Psoas muscle (tissue), 8 donors: ENCODE data around the gene GPX7. TPM values are rescaled to one million over a fixed set of nuclear protein-coding genes. Genes with fewer than 3 reads are reported as not detected.
A peak's percentile ranks its signal among the peaks of the same experiment; 100 is the strongest.

ENCODE experiments used
- ATAC-seq, 4 donors: fragments of 200-7000 bp; cut with Tn5 transposase; one replicate each; pipeline ENCODE4 v1.9.1; 2020; ENCODE audit warnings: moderate library complexity in 3 of 4, mild to moderate bottlenecking in 2 of 4
- DNase-seq, 2 donors: peaks; one replicate each; pipeline ENCODE4 v3.0.0-alpha.2; 2020
- H3K27ac ChIP-seq: fragments of 200-600 bp; one replicate; pipeline ENCODE4 v1.8.0; 2022
- H3K27me3 ChIP-seq, 3 donors: fragments of 200-600 bp in 1 of 3; one replicate each; pipeline versions ENCODE4 v1.6.1 to v1.8.0; 2013 to 2022; ENCODE audit warnings: low read length in 2 of 3, mild to moderate bottlenecking in 2 of 3, moderate library complexity in 1 of 3; ENCODE audit not compliant: insufficient read depth in 3 of 3
- H3K36me3 ChIP-seq, 2 donors: fragments of 200-600 bp in 1 of 2; one replicate each; pipeline versions ENCODE4 v1.6.1 to v1.8.0; 2013 to 2022; ENCODE audit warnings: low read depth in 1 of 2, mild to moderate bottlenecking in 1 of 2, moderate library complexity in 1 of 2; ENCODE audit not compliant: insufficient read depth in 1 of 2
- H3K4me1 ChIP-seq: fragments of 200-600 bp; one replicate; pipeline ENCODE4 v1.8.0; 2022
- H3K4me3 ChIP-seq: fragments of 200-600 bp; one replicate; pipeline ENCODE4 v1.8.0; 2022; ENCODE audit warnings: mild to moderate bottlenecking
- H3K9me3 ChIP-seq: fragments of 200-600 bp; one replicate; pipeline ENCODE4 v1.8.0; 2022
- CTCF ChIP-seq: fragments of 200-600 bp; IDR thresholded peaks from one replicate; pipeline ENCODE4 v1.8.0; 2022; ENCODE audit warnings: antibody characterized with exemption
- WGBS, 3 donors: extraction: QIAGEN DNeasy Blood & Tissue Kit; methylation state at CpG; one replicate each; pipeline versions ENCODE4 v1.1.6 to v1.1.7; 2013; 5-methylcytosine and 5-hydroxymethylcytosine counted together
- intact Hi-C, 2 donors: fragments of 100-400 bp; cut with DNase I; formaldehyde crosslinking; loops; one replicate each; pipeline versions ENCODE4 v1.11.0 to v1.14.2; 2022
- polyA plus RNA-seq, 3 donors: library from polyadenylated mRNA; stranded (reverse); fragments of 200-250 nt; gene quantifications; one replicate each; pipeline ENCODE4 v1.2.3, GENCODE V29; 2013
- total RNA-seq, 4 donors: library from RNA; stranded (reverse); fragmentation: NEBNext Ultra II Directional in 2 of 4; extraction: Animal tissue kit (Norgen Biotek cat#: 25700) in 2 of 4; gene quantifications; one replicate each; pipeline versions ENCODE4 v1.2.1 to v1.2.4, GENCODE V29; 2021 to 2023
- donor health status: healthy with polysubstance abuse.
- donor health status: DM: no; HTN: no; CAD: no; lungs with moderate emphysema.
- donor health status: Bipolar disorder and iron deficiency.
- donor health status: healthy.
- donor health status: DM: yes; HTN: yes; CAD: no.
- donor health status: DM: no; HTN: no; CAD: no.
- donor health status: DM: no; HTN: no; CAD: no.
- donor health status: DM: yes; HTN: yes; CAD: no.

GPX7 gene
- total and polyA plus RNA-seq, 7 donors: 3.6 to 12.2 (median 7.9) TPM

GRCh38 chr1:52636721-52637695 lies 34.8 kb downstream of the GPX7 start:
- Histone ChIP-seq H3K9me3 (no peaks in the 10 kb centered on the region), H3K27me3 (no peaks in the 10 kb centered on the region), H3K4me1 (peaks cover 8% of the 10 kb centered on the region), H3K36me3 (no peaks in the 10 kb centered on the region), H3K4me3 (no peak overlapping the region), H3K27ac (peak overlapping the region; percentile 50)
- intact Hi-C loops: no loop called here
- TF ChIP-seq CTCF: no peak
- ATAC-seq (peak in 2 of 4 donors; percentile 12 to 65), DNase-seq (no peak)
- 53 to 63% (median 59%) methylated on average over 11 of the region's 11 CpGs for WGBS, 3 donors

- Histone ChIP-seq H3K27ac (no peak overlapping the region), H3K36me3 (no peaks in the 10 kb centered on the region), H3K27me3 (no peaks in the 10 kb centered on the region), H3K4me3 (no peak overlapping the region), H3K9me3 (no peaks in the 10 kb centered on the region), H3K4me1 (peaks cover 8% of the 10 kb centered on the region)
- no peak for ATAC-seq
- intact Hi-C loops: no loop called here
- no peak for TF ChIP-seq CTCF
- 70 to 77% (median 75%) methylated on average over 4 of the region's 4 CpGs for WGBS, 3 donors
- DNase-seq: no peak
Observed at GRCh38 chr1:52637946-52638345, 35.8 kb downstream of the GPX7 start.

- intact Hi-C loops: no loop called here
- TF ChIP-seq CTCF: no peak
- no peak overlapping the region for H3K27ac ChIP-seq
- no peaks in the 10 kb centered on the region for H3K9me3 ChIP-seq
- WGBS, 3 donors: 84 to 86% (median 84%) methylated on average over 6 of the region's 6 CpGs
- no peaks in the 10 kb centered on the region for H3K36me3 ChIP-seq
- DNase-seq (no peak), ATAC-seq (no peak)
- peaks cover 8% of the 10 kb centered on the region for H3K4me1 ChIP-seq
- no peak overlapping the region for H3K4me3 ChIP-seq
- H3K27me3 ChIP-seq: no peaks in the 10 kb centered on the region
Observed at GRCh38 chr1:52640697-52641096, 38.5 kb downstream of the GPX7 start.

- Histone ChIP-seq H3K27ac (no peak overlapping the region), H3K4me1 (peaks cover 8% of the 10 kb centered on the region), H3K4me3 (no peak overlapping the region), H3K27me3 (no peaks in the 10 kb centered on the region), H3K9me3 (no peaks in the 10 kb centered on the region), H3K36me3 (no peaks in the 10 kb centered on the region)
- ATAC-seq: no peak
- no peak for DNase-seq
- intact Hi-C loops: no loop called here
- 86 to 89% (median 87%) methylated on average over 4 of the region's 4 CpGs for WGBS, 3 donors
- no peak for TF ChIP-seq CTCF
Observed at GRCh38 chr1:52641307-52641706, 39.1 kb downstream of the GPX7 start.
